Airway epithelial cell (primary cell): ENCODE measurements around the gene PABPC1L2B. TPM values are rescaled to one million over a fixed set of nuclear protein-coding genes. Genes with fewer than 3 reads are reported as not detected.

Experiments
- total RNA-seq: library from RNA; depleted of rRNA; stranded (reverse); fragments of >200 nt; gene quantifications from 2 replicates; pipeline ENCODE4 v1.2.3, GENCODE V29; 2015

Gene PABPC1L2B
- total RNA-seq, result not detected in 2 replicates

GRCh38 chrX:73002733-73003132, at the start of gene PABPC1L2B:
PABPC1L2B (plus strand) TSS chrX:73002939; CDS start chrX:73003643, 704 bp downstream.

Other genes starting within 250 kb of the PABPC1L2B start
- gene DMRTC1B, start 226.0 kb upstream of the PABPC1L2B start, total RNA-seq, result not detected in 2 replicates
- not detected in 2 replicates for gene FAM236B, start 220.3 kb upstream of the PABPC1L2B start, total RNA-seq
- gene FAM236D, start 194.7 kb upstream of the PABPC1L2B start, total RNA-seq, result not detected in 2 replicates
- not detected in 2 replicates for gene FAM236C, start 90.3 kb upstream of the PABPC1L2B start, total RNA-seq
- not detected in 2 replicates for gene FAM236A, start 64.7 kb upstream of the PABPC1L2B start, total RNA-seq
- gene DMRTC1, start 59.1 kb upstream of the PABPC1L2B start, total RNA-seq, result not detected in 2 replicates
- not detected in 2 replicates for gene PABPC1L2A, start 76.6 kb downstream of the PABPC1L2B start, total RNA-seq
- 0.28 and 0.56 TPM in 2 replicates for gene NAP1L2, start 211.9 kb downstream of the PABPC1L2B start, total RNA-seq